CD4-positive, alpha-beta T cell (primary cell): ENCODE results near the gene GCKR. TPM values are rescaled to one million over a fixed set of nuclear protein-coding genes. Genes with fewer than 3 reads are reported as not detected.

ENCODE experiments used
- ATAC-seq: fragments of 200-7000 bp; cut with Tn5 transposase; one replicate; pipeline ENCODE4 v1.10.0; 2022; ENCODE audit warnings: mild to moderate bottlenecking; ENCODE audit not compliant: poor library complexity
- CTCF ChIA-PET: fragments of 350-600 bp; sonication (Branson Sonifier 250); formaldehyde crosslinking; loops from one replicate; lab custom pipeline; 2021; ENCODE audit warnings: antibody characterized with exemption, inconsistent platforms; lab: Charles Lee
- POLR2A ChIA-PET: fragments of 350-600 bp; sonication (Branson Sonifier 250); formaldehyde crosslinking; loops from one replicate; lab custom pipeline; 2021; ENCODE audit warnings: antibody characterized with exemption, inconsistent platforms; lab: Charles Lee
- DNase-seq, 14 experiments: peaks; one replicate each; pipeline ENCODE4 v3.0.0-alpha.2; 2013 to 2020; ENCODE audit warnings: mixed read lengths in 2 of 14
- H3K27ac ChIP-seq, 2 donors: one replicate each; pipeline versions ENCODE4 v1.5.1 to v1.7.0; 2013; ENCODE audit warnings: low read length in 2 of 2, low read depth in 1 of 2, mild to moderate bottlenecking in 1 of 2
- H3K27me3 ChIP-seq, 2 experiments: 1 replicate in 1 of 2; 2 replicates in 1 of 2; pipeline versions ENCODE4 v1.6.1 to v1.7.0; 2013; ENCODE audit warnings: low read length in 2 of 2, control low read depth in 1 of 2, mild to moderate bottlenecking in 1 of 2, moderate library complexity in 1 of 2; ENCODE audit not compliant: insufficient read depth in 2 of 2, control insufficient read depth in 1 of 2
- H3K36me3 ChIP-seq: one replicate; pipeline ENCODE4 v1.6.1; 2013; ENCODE audit warnings: low read length, control low read depth; ENCODE audit not compliant: insufficient read depth
- H3K4me1 ChIP-seq: one replicate; pipeline ENCODE4 v1.6.1; 2013; ENCODE audit warnings: low read length, control low read depth; ENCODE audit not compliant: insufficient read depth
- H3K4me3 ChIP-seq: one replicate; pipeline ENCODE4 v1.5.1; 2013; ENCODE audit warnings: mild to moderate bottlenecking, low read length, moderate library complexity
- H3K9me3 ChIP-seq, 2 experiments: 1 replicate in 1 of 2; 2 replicates in 1 of 2; pipeline versions ENCODE4 v1.6.1 to v1.7.0; 2013; ENCODE audit warnings: low read length in 2 of 2, mild to moderate bottlenecking in 2 of 2, control low read depth in 1 of 2, moderate library complexity in 1 of 2; ENCODE audit not compliant: control insufficient read depth in 1 of 2, insufficient read depth in 1 of 2
- H3K27ac Mint-ChIP-seq: one replicate; pipeline ENCODE4 v1.8.0; 2020; ENCODE audit warnings: mixed read lengths
- H3K27me3 Mint-ChIP-seq: one replicate; pipeline ENCODE4 v1.8.0; 2021; ENCODE audit warnings: mixed read lengths
- H3K36me3 Mint-ChIP-seq: one replicate; pipeline ENCODE4 v1.8.0; 2021; ENCODE audit warnings: low read depth, mixed read lengths
- H3K4me1 Mint-ChIP-seq: one replicate; pipeline ENCODE4 v1.8.0; 2021; ENCODE audit warnings: low read depth, mixed read lengths
- H3K4me3 Mint-ChIP-seq: one replicate; pipeline ENCODE4 v1.8.0; 2020; ENCODE audit warnings: mild to moderate bottlenecking, mixed read lengths
- H3K9me3 Mint-ChIP-seq: one replicate; pipeline ENCODE4 v1.8.0; 2020; ENCODE audit warnings: mixed read lengths
- intact Hi-C, 2 experiments: fragments of 100-400 bp; cut with DNase I in 1 of 2; cut with micrococcal nuclease in 1 of 2; formaldehyde crosslinking; loops; one replicate each; pipeline versions ENCODE4 v1.15.1 to v1.9.0; 2023 to 2025; cut with DNase I, micrococcal nuclease
- total RNA-seq, 174 experiments: library from RNA in 2 of 174; stranded (reverse) in 2 of 174; gene quantifications; one replicate each; pipeline ENCODE4 v1.2.3 and lab custom pipeline; 2021 to 2026
- TF ChIP-seq, protein P1 (sequence below): fragments of 200-600 bp; IDR thresholded peaks from one replicate; pipeline ENCODE4 v1.8.0; 2022; ENCODE audit warnings: antibody characterized with exemption, mild to moderate bottlenecking

The GCKR gene
- total RNA-seq, 2 experiments from 2014 or later, result not detected

DNA sequence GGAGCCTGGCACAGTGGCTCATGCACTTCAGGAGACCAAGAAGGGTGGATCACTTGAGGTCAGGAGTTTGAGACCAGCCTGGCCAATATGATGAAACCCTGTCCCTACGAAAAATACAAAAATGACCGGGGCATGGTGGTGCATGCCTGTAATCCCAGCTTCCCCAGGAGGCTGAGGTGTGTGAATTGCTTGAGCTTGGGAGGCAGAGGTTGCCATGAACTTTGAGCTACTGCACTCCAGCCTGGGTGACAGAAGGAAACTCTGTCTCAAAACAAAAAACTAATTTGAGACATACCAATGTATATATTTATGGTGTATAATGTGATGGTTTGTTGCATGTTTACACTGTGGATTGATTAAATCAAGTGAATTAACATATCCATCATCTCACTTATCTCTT, 64.4 kb downstream of the GCKR start:
- Mint-ChIP-seq H3K27me3 (peaks cover 30% of the 10 kb centered on the region), H3K4me3 (no peak overlapping the region), H3K9me3 (no peaks in the 10 kb centered on the region), H3K4me1 (no peaks in the 10 kb centered on the region), H3K27ac (no peak overlapping the region), H3K36me3 (no peaks in the 10 kb centered on the region)
- ATAC-seq (no peak), DNase-seq (no peak)
- intact Hi-C loops, result no loop called here
- H3K36me3 ChIP-seq, result no peaks in the 10 kb centered on the region
- H3K9me3 ChIP-seq, result no peaks in the 10 kb centered on the region
- H3K27me3 ChIP-seq, result peaks cover 0 to 7% of the 10 kb centered on the region in 2 experiments
- ChIA-PET CTCF (no interaction called here), POLR2A (no interaction called here)
- TF ChIP-seq, protein P1, sequence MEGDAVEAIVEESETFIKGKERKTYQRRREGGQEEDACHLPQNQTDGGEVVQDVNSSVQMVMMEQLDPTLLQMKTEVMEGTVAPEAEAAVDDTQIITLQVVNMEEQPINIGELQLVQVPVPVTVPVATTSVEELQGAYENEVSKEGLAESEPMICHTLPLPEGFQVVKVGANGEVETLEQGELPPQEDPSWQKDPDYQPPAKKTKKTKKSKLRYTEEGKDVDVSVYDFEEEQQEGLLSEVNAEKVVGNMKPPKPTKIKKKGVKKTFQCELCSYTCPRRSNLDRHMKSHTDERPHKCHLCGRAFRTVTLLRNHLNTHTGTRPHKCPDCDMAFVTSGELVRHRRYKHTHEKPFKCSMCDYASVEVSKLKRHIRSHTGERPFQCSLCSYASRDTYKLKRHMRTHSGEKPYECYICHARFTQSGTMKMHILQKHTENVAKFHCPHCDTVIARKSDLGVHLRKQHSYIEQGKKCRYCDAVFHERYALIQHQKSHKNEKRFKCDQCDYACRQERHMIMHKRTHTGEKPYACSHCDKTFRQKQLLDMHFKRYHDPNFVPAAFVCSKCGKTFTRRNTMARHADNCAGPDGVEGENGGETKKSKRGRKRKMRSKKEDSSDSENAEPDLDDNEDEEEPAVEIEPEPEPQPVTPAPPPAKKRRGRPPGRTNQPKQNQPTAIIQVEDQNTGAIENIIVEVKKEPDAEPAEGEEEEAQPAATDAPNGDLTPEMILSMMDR, result no peak
- no peak overlapping the region for H3K4me3 ChIP-seq
- no peak overlapping the region for H3K27ac ChIP-seq
- no peaks in the 10 kb centered on the region for H3K4me1 ChIP-seq

DNA sequence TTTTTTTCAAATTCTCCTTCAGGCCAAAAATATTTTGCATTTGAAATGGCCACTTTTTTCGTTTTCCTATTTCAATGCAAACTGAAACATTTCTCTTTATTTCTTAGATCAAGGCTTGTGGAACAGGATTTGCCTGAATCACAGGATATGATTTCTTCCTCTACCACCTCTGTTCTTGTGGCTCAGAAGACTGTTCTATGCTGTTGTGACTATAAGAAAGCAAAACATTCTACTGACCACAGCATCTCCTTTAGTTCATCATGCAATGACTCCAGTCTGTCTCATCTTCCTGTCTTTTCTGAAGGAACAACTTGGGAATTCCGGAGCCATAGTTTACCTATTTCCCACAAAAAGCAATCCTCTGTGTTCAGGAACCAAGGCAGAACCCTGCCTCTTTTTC, 70.0 kb downstream of the GCKR start:
- peaks cover 53% of the 10 kb centered on the region for H3K27me3 Mint-ChIP-seq

DNA sequence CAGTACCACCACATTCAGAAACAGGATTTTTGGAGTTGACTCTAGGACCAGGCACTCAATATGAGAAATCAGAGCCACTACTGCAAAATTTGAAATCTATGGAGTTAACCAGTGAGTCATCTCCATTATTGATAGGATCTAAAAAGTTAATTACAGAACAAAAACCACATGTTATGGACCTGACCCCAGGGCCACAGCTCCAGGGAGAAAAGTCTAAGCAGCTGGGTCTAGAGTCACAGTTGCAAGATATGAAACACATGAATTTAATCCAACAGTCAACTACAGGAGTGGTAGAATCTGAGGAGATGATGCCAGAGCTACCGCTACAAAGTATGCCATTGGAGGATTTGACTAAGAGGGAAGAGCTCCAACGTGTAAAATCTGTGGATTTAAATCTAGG, 72.8 kb downstream of the GCKR start:
- CTCF ChIA-PET, result no interaction called here
- no peak for DNase-seq
- Histone ChIP-seq H3K27me3 (peaks cover 8 to 14% of the 10 kb centered on the region in 2 experiments), H3K36me3 (no peaks in the 10 kb centered on the region), H3K27ac (no peak overlapping the region), H3K4me3 (no peak overlapping the region), H3K4me1 (no peaks in the 10 kb centered on the region), H3K9me3 (no peaks in the 10 kb centered on the region)
- no peak overlapping the region for H3K27ac Mint-ChIP-seq
- TF ChIP-seq, protein P1, result no peak
- peaks cover 49% of the 10 kb centered on the region for H3K27me3 Mint-ChIP-seq
- no peaks in the 10 kb centered on the region for H3K36me3 Mint-ChIP-seq
- intact Hi-C loops, result no loop called here
- H3K4me3 Mint-ChIP-seq, result no peak overlapping the region
- no peak for ATAC-seq
- no peaks in the 10 kb centered on the region for H3K4me1 Mint-ChIP-seq
- peaks cover 5% of the 10 kb centered on the region for H3K9me3 Mint-ChIP-seq
- POLR2A ChIA-PET, result interaction anchor here (0.7 kb wide), 1 partner anchor 667 kb away, joined by 3 read pairs; no protein-coding TSS in a partner anchor

More for the DNA sequence above, 70.0 kb downstream of the GCKR start:
- no peaks in the 10 kb centered on the region for H3K4me1 Mint-ChIP-seq
- Histone ChIP-seq H3K27me3 (peaks cover 8 to 14% of the 10 kb centered on the region in 2 experiments), H3K27ac (no peak overlapping the region), H3K36me3 (no peaks in the 10 kb centered on the region), H3K4me3 (no peak overlapping the region), H3K4me1 (no peaks in the 10 kb centered on the region), H3K9me3 (no peaks in the 10 kb centered on the region)
- no peak overlapping the region for H3K27ac Mint-ChIP-seq
- no peak for ATAC-seq
- H3K36me3 Mint-ChIP-seq, result no peaks in the 10 kb centered on the region
- intact Hi-C loops, result no loop called here
- CTCF ChIA-PET, result no interaction called here
- peaks cover 3% of the 10 kb centered on the region for H3K9me3 Mint-ChIP-seq
- no peak for DNase-seq
- TF ChIP-seq, protein P1, result no peak
- POLR2A ChIA-PET, result no interaction called here
- no peak overlapping the region for H3K4me3 Mint-ChIP-seq
